Astrocyte of the cerebellum (primary cell): Measurements from ENCODE around the gene YBX1.

Experiments used
- DNase-seq: peaks from one replicate; pipeline ENCODE4 v3.0.0-alpha.2; 2011; ENCODE audit warnings: low read depth
- H3K4me3 ChIP-seq: 2 replicates; pipeline ENCODE4 v1.5.1; 2011; ENCODE audit warnings: mild to moderate bottlenecking, low read depth, low read length, moderate library complexity
- in situ Hi-C: cut with HindIII; loops from 2 replicates; pipeline ENCODE4 v1.10.0; 2017; ENCODE audit warnings: low sequenced_read_pairs
- TF ChIP-seq, protein P1 (sequence below): IDR thresholded peaks from 2 replicates; pipeline ENCODE4 v1.5.1; 2012; ENCODE audit warnings: low read length, low read depth, moderate library complexity, mild to moderate bottlenecking; ENCODE audit errors: missing control alignments

YBX1 gene

DNA sequence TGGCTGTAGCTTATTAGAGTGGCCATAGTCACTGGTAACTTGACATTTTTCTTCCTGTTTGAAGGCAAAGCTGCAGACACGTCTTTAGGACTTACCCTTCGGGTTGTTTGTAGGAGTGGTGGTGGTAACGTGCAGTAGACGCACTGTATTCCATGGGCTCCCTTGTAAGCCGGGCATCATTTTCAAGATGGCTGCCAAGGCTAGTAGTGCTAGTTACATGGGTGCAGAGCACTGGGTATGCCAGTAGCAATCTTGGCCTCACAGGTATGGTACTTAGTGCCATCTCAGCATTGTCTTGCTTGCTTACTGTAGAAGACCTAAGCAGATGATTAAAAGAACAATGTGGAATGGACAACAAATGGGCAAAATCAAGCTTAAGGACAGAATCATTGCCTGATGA lies 1.9 kb downstream of the YBX1 start:
- TF ChIP-seq, protein P1, sequence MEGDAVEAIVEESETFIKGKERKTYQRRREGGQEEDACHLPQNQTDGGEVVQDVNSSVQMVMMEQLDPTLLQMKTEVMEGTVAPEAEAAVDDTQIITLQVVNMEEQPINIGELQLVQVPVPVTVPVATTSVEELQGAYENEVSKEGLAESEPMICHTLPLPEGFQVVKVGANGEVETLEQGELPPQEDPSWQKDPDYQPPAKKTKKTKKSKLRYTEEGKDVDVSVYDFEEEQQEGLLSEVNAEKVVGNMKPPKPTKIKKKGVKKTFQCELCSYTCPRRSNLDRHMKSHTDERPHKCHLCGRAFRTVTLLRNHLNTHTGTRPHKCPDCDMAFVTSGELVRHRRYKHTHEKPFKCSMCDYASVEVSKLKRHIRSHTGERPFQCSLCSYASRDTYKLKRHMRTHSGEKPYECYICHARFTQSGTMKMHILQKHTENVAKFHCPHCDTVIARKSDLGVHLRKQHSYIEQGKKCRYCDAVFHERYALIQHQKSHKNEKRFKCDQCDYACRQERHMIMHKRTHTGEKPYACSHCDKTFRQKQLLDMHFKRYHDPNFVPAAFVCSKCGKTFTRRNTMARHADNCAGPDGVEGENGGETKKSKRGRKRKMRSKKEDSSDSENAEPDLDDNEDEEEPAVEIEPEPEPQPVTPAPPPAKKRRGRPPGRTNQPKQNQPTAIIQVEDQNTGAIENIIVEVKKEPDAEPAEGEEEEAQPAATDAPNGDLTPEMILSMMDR = no peak
- in situ Hi-C loops = no loop called here
- no peak for DNase-seq
- peak overlapping the region; percentile 72 for H3K4me3 ChIP-seq

DNA sequence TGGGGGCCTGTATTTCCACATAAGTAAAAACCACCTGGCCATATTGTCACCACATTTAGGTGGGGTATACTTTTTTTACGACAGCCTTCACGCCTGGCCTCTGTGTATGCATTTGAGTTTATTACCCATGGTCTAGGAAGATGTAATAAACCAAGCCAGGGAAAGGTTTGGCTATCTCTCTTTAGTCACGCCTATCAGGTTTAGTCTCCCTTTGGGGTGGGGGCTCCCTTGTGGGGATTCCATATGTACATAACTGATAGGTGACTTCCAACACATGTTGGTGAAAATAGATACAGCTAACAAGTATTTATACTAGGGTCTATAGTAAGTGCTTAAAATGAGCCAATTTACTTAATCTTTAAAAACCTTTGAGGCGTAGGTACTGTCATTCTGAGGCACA lies 4.2 kb downstream of the YBX1 start:
- TF ChIP-seq, protein P1 = no peak
- in situ Hi-C loops = no loop called here
- no peak for DNase-seq
- no peak overlapping the region for H3K4me3 ChIP-seq

DNA sequence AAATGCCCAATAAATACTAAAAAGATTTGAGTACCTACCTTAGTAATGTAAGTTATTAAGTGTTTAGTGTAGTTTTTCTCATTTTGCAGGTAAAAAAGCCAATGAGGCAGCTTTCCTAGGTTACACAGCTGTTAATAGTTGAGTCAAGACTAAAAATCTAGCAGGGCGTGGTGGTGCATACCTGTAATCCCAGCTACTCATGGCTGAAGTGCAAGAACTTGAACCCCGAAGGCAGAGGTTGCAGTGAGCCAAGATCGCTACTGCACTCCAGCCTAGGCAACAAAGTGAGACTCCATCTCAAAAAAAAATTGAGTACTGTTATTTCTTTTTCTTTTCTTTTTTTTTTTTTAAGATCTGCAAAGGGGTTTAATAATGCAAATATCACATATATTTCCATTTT lies 7.7 kb downstream of the YBX1 start:
- no peak overlapping the region for H3K4me3 ChIP-seq
- no peak for DNase-seq
- TF ChIP-seq, protein P1 = no peak
- in situ Hi-C loops = no loop called here

DNA sequence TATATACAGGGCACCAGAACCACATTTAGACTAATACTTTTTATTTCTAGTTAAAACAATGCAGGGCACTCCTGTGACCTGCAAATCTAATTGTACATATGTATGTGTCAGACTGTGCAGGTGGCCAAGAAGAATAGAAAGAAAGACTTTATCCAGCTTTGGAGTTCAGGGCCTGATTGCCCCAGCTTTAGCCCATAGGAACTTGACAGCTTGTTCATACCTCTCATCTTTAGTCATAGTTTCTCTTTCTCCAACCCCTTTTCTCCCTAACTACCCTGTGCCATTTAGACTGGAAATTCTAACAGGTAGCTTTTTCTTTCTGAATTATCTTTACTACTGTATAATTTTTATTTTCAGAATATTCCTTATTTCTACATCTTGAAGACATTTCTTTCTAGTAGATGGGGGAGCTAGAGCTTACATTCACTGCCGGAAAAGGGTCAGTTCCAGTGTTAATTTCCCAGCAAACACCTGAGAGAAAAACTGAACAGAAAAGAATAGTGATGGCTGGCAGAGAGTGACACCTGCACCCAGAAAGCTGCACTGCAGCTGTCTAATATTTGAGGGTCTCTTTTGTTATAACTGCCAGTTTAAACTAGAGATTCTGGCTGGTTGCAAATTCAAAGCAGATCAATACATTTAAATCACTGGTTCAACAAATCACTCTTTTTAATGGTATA lies 8.4 kb downstream of the YBX1 start:
- TF ChIP-seq, protein P1 = peak; percentile 13
- DNase-seq = no peak
- in situ Hi-C loops = no loop called here
- no peak overlapping the region for H3K4me3 ChIP-seq

DNA sequence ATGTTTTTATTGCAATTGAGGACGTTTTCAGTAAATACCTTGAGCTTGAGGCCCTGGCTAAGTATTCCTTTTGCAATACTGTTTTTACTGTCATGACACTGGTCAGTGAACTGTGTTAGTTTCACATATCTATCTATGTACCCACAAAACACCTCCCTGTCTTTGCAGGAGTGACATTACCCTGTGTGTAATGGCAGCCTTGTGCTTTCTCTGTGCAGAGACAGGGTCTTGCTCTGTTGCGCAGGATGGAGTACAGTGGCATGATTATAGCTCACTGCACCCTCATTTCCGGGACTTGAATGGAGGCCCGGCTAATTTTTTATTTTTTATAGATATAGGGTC lies 8.9 kb downstream of the YBX1 start:
- TF ChIP-seq, protein P1 = no peak
- in situ Hi-C loops = no loop called here
- H3K4me3 ChIP-seq = no peak overlapping the region

DNA sequence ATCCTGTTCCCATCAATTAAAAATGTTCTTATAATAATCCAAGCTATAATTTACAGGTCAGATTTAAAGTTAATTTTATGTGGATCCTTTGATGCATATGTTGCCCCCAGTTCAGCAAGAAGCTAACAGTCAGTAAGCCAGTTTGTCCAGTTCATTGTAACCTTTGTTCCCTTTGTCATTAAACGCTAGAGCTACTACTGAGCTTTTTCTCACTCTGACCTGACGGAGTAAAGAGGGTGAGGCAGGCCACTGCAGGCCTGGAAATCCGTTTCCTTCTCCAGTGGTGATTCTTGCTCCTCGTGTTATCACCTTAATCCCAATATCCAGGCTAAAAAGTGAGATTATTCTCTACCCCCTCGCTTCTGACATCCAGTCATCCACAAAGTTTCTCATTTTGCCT lies 10.2 kb downstream of the YBX1 start:
- H3K4me3 ChIP-seq = no peak overlapping the region
- TF ChIP-seq, protein P1 = no peak
- in situ Hi-C loops = no loop called here
- DNase-seq = no peak

More for the DNA sequence above, 8.9 kb downstream of the YBX1 start:
- no peak for DNase-seq
